ENCODE data around the gene ACADVL.

DNA sequence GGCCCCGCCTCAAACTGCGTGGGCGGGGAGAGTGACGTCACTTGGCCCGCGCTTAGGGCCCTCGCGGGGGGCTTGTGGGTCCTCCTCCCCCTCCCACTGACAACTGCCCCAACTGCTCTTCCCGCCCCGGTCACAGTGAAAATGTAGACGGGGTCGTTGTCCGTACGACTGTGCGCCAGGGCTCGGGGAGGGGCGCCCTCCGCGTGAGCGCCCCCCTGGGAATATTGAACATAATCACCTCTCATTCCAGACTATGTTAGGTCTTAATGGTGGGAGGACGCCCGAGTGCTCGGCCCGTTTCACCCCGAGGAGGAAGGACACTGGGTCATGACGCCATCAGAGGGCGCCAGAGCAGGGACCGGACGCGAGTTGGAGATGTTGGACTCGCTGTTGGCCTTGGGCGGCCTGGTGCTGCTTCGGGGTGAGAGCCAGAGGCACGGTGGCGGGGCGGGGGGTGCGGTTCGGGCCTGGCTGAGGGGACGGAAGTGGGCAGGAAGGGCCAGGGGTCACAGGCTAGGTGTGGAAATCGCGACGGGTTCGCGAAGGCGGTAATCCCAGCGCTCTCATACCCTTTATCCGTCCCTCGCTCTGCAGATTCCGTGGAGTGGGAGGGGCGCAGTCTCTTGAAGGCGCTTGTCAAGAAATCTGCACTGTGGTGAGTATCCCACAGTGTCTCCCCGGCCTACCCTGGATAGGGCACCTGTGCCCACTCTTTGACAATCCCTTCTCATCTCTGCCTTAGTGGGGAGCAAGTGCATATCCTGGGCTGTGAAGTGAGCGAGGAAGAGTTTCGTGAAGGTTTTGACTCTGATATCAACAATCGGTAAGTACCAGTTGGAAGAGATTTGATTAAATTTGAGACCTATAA, 32.7 kb downstream of the ACADVL start, which contains the start of gene ELP5:
- TF ChIP-seq GATA2 (IDR thresholded peaks at IDR 0.05; ENCODE audit: low read depth, low read length) (no peak), GATA3 (IDR thresholded peaks at IDR 0.05; ENCODE audit: low read depth, low read length) (no peak)

Data from SH-SY5Y (cell line).